ENCODE results near the gene POLR1C.

POLR1C gene

DNA sequence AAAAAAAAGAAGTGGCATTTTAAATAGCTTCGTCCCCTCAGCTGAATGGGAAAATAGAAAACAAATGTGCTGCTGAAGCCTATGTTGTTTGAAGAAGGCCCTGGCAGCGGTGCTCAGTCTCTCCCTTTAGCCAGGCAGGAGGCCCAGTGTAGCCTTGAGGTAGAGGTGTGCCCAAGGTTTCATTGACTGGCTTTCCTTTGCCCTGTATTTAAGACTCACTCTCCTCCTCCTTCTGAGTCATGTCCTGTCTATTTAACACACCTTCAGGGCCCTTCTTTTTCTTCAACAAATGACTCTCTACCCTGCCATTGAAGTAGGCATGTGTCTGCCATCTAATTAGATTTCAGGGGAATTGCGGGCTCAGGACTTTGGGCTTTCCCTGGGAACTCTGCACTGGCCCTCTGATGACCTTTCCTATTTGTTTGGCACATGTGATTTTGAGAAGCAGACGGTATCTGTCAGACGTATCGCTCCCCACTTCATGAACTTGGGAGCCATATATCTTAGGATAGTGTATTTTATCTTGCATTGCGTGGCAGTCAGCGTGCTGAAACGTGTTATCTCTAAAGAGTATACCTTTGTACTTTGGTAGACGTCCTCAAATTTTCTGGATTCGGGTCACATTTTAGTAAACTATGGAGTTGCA is 35.2 kb upstream of the POLR1C start:
- Histone ChIP-seq H3K27ac (replicated peaks) (no peak overlapping the region), H3K27me3 (ENCODE audit: insufficient read depth, poor library complexity, severe bottlenecking) (no peaks in the 10 kb centered on the region), H3K4me3 (replicated peaks; ENCODE audit: insufficient read depth, low read length) (no peak overlapping the region)
- no peak for DNase-seq (ENCODE audit: low read depth in 1 of 2, low spot score in 1 of 2)
- no peak for TF ChIP-seq GABPA (IDR thresholded peaks at IDR 0.05; ENCODE audit: low read depth)
- no peak for TF ChIP-seq SPI1 (IDR thresholded peaks at IDR 0.05; ENCODE audit: borderline replicate concordance, low read depth)
- TF ChIP-seq, protein P1, sequence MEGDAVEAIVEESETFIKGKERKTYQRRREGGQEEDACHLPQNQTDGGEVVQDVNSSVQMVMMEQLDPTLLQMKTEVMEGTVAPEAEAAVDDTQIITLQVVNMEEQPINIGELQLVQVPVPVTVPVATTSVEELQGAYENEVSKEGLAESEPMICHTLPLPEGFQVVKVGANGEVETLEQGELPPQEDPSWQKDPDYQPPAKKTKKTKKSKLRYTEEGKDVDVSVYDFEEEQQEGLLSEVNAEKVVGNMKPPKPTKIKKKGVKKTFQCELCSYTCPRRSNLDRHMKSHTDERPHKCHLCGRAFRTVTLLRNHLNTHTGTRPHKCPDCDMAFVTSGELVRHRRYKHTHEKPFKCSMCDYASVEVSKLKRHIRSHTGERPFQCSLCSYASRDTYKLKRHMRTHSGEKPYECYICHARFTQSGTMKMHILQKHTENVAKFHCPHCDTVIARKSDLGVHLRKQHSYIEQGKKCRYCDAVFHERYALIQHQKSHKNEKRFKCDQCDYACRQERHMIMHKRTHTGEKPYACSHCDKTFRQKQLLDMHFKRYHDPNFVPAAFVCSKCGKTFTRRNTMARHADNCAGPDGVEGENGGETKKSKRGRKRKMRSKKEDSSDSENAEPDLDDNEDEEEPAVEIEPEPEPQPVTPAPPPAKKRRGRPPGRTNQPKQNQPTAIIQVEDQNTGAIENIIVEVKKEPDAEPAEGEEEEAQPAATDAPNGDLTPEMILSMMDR (IDR thresholded peaks at IDR 0.05; ENCODE audit: insufficient read depth, low read length), result no peak
- TF ChIP-seq POLR2AphosphoS5 (IDR thresholded peaks at IDR 0.05; ENCODE audit: low read depth), result no peak
- TF ChIP-seq, protein P2, sequence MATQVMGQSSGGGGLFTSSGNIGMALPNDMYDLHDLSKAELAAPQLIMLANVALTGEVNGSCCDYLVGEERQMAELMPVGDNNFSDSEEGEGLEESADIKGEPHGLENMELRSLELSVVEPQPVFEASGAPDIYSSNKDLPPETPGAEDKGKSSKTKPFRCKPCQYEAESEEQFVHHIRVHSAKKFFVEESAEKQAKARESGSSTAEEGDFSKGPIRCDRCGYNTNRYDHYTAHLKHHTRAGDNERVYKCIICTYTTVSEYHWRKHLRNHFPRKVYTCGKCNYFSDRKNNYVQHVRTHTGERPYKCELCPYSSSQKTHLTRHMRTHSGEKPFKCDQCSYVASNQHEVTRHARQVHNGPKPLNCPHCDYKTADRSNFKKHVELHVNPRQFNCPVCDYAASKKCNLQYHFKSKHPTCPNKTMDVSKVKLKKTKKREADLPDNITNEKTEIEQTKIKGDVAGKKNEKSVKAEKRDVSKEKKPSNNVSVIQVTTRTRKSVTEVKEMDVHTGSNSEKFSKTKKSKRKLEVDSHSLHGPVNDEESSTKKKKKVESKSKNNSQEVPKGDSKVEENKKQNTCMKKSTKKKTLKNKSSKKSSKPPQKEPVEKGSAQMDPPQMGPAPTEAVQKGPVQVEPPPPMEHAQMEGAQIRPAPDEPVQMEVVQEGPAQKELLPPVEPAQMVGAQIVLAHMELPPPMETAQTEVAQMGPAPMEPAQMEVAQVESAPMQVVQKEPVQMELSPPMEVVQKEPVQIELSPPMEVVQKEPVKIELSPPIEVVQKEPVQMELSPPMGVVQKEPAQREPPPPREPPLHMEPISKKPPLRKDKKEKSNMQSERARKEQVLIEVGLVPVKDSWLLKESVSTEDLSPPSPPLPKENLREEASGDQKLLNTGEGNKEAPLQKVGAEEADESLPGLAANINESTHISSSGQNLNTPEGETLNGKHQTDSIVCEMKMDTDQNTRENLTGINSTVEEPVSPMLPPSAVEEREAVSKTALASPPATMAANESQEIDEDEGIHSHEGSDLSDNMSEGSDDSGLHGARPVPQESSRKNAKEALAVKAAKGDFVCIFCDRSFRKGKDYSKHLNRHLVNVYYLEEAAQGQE (IDR thresholded peaks at IDR 0.05; ENCODE audit: insufficient replicate concordance, low read depth), result no peak

DNA sequence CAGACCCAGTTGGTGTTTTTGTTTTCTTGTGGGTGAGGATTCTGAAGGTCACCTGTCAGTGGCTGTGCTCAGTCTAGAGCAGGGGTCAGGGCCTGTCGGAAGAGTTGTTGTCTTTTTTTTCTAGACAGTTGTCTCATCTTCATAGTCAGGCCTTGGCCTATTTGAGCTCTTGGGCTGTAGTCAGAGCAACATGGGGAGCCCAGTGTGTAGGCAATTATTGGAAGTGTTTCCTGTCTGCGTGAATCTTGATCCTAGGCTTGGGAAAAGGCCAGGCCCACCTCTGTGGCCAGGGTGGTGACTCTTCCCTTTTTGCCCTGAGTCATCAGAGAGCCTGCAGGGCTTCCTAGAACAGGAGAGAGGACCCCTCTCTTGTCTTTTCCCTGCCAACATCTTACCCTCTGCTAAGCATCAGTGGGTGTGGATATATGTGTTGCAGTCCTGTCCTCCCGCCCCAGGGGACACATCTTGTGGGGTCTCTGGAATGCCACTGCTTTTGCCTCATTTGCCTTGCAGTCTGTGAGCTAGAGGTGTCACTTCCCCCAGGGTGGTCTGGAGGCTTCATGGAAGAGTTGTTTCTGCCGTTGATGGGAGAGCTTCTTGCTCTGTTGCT is 28.1 kb upstream of the POLR1C start:
- Histone ChIP-seq H3K27ac (replicated peaks) (no peak overlapping the region), H3K4me3 (replicated peaks; ENCODE audit: insufficient read depth, low read length) (no peak overlapping the region), H3K27me3 (ENCODE audit: insufficient read depth, poor library complexity, severe bottlenecking) (no peaks in the 10 kb centered on the region)
- TF ChIP-seq SPI1 (IDR thresholded peaks at IDR 0.05; ENCODE audit: borderline replicate concordance, low read depth), result no peak
- TF ChIP-seq, protein P1 (IDR thresholded peaks at IDR 0.05; ENCODE audit: insufficient read depth, low read length), result no peak
- TF ChIP-seq, protein P2 (IDR thresholded peaks at IDR 0.05; ENCODE audit: insufficient replicate concordance, low read depth), result no peak
- TF ChIP-seq POLR2AphosphoS5 (IDR thresholded peaks at IDR 0.05; ENCODE audit: low read depth), result no peak
- no peak for TF ChIP-seq GABPA (IDR thresholded peaks at IDR 0.05; ENCODE audit: low read depth)
- DNase-seq (ENCODE audit: low read depth in 1 of 2, low spot score in 1 of 2), result no peak

DNA sequence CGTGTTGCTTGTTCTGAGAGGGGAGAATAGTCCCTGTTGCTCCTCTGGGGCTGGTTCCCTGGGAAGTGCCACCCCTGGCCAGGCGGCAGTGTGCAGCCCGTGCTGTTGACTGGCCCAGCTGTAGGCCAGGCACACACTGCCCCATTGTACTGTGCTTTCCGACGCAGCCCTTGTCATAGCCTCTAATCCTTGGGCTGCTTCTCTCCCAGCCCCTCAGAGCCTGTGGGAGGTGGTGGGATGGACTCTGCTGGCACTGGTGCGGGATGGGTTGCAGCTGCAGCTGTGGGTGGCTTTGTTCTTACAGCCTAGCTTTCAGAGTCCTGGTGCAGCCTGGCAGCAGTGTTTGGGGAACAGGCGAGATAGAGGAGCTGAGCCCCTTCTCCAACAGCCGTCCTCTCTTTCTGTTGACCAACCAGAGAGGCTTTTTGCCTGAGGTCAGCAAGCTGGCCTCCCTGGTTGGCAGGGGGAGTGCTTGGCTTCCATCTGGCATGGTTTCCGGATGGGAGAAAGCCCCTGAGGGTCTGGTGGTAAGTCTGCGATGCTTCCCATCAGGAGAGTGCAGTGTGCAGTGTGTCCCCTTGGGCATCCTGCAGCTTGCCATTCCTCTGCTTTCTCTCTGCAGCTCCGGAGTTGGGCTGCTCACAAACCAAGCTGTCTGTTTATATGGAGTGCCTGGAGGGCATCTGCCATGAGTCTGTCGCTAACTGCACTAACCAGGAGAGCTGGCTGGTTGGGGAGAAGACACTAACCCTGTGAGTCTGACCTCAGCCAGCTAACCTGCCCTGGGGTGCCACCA is 27.4 kb upstream of the POLR1C start:
- DNase-seq (ENCODE audit: low read depth in 1 of 2, low spot score in 1 of 2), result no peak
- TF ChIP-seq, protein P2 (IDR thresholded peaks at IDR 0.05; ENCODE audit: insufficient replicate concordance, low read depth), result no peak
- TF ChIP-seq, protein P1 (IDR thresholded peaks at IDR 0.05; ENCODE audit: insufficient read depth, low read length), result no peak
- no peak for TF ChIP-seq GABPA (IDR thresholded peaks at IDR 0.05; ENCODE audit: low read depth)
- no peak for TF ChIP-seq SPI1 (IDR thresholded peaks at IDR 0.05; ENCODE audit: borderline replicate concordance, low read depth)
- no peak for TF ChIP-seq POLR2AphosphoS5 (IDR thresholded peaks at IDR 0.05; ENCODE audit: low read depth)

More for the DNA sequence above, 27.4 kb upstream of the POLR1C start:
- no peak overlapping the region for H3K4me3 ChIP-seq (replicated peaks; ENCODE audit: insufficient read depth, low read length)
- no peaks in the 10 kb centered on the region for H3K27me3 ChIP-seq (ENCODE audit: insufficient read depth, poor library complexity, severe bottlenecking)
- H3K27ac ChIP-seq (replicated peaks), result no peak overlapping the region

Data from HL-60 (cell line).